K562 (cell line): Measurements from ENCODE around the gene CLEC4F. TPM values are rescaled to one million over a fixed set of nuclear protein-coding genes. Genes with fewer than 3 reads are reported as not detected.

Source experiments
- ATAC-seq: fragments of 200-7000 bp; cut with Tn5 transposase; 3 replicates; pipeline ENCODE4 v1.9.1; 2020; ENCODE audit warnings: moderate library complexity
- BruUV-seq: library from RNA; stranded (reverse); fragments of 400-500 nt; replicated peaks from 2 replicates; lab custom pipeline; 2021; lab: Mats Ljungman, UMichigan
- CTCF ChIA-PET: fragments of 300-600 bp; formaldehyde crosslinking; extraction: SDS; loops from one replicate; lab custom pipeline; 2021; ENCODE audit warnings: low intra/inter-chr PET ratio; lab: Yijun Ruan, JAX
- POLR2A ChIA-PET: fragments of 300-600, 350-650 bp; sonication (Branson Sonifier 250); formaldehyde crosslinking; extraction: SDS; loops from one replicate; lab custom pipeline; 2021; ENCODE audit warnings: antibody characterized with exemption, inconsistent platforms; lab: Yijun Ruan, JAX
- DNase-seq, 4 experiments: peaks; one replicate each; pipeline versions ENCODE4 v3.0.0 to v3.0.0-alpha.2; 2011 to 2018; ENCODE audit warnings: low spot score in 3 of 4, mixed read lengths in 3 of 4; ENCODE audit errors: extremely low read depth in 1 of 4
- FAIRE-seq: peaks from 2 replicates; lab custom pipeline; 2011; peaks lifted over from hg19 to GRCh38; lab: Jason Lieb, UNC
- H2AFZ ChIP-seq: 2 replicates; pipeline ENCODE4 v1.6.0; 2011; ENCODE audit warnings: low read depth, low read length, control low read depth, inconsistent platforms
- H3K27ac ChIP-seq: fragments of 200-600 bp; 3 replicates; pipeline ENCODE4 v1.8.0; 2011; ENCODE audit warnings: low read depth, mild to moderate bottlenecking, control low read depth, inconsistent platforms, low read length, moderate library complexity, mixed read lengths; ENCODE audit errors: extremely low read depth
- H3K27me3 ChIP-seq, 2 experiments: fragments of 300-600 bp in 1 of 2; 2 replicates in 1 of 2; 3 replicates in 1 of 2; pipeline versions ENCODE4 v1.6.0 to v1.8.0; 2011; ENCODE audit warnings: inconsistent platforms in 2 of 2, low read length in 2 of 2, mild to moderate bottlenecking in 1 of 2, mixed read lengths in 1 of 2, moderate library complexity in 1 of 2; ENCODE audit not compliant: control insufficient read depth in 2 of 2, insufficient read depth in 2 of 2
- H3K36me3 ChIP-seq: fragments of 300-600 bp; 3 replicates; pipeline ENCODE4 v1.8.0; 2011; ENCODE audit warnings: mild to moderate bottlenecking, low read length, inconsistent platforms; ENCODE audit not compliant: control insufficient read depth, insufficient read depth
- H3K4me1 ChIP-seq, 2 experiments: fragments of 200-600 bp in 1 of 2; replicated peaks in 1 of 2; 2 replicates in 1 of 2; 3 replicates in 1 of 2; pipeline versions ENCODE4 v1.5.1 to v1.8.0; 2011; ENCODE audit warnings: inconsistent platforms in 2 of 2, low read length in 2 of 2, mild to moderate bottlenecking in 1 of 2, mixed read lengths in 1 of 2, moderate library complexity in 1 of 2; ENCODE audit not compliant: control insufficient read depth in 2 of 2, insufficient read depth in 2 of 2
- H3K4me2 ChIP-seq: 2 replicates; pipeline ENCODE4 v1.6.1; 2011; ENCODE audit warnings: low read length, control low read depth, inconsistent platforms, mixed read lengths; ENCODE audit not compliant: insufficient read depth
- H3K4me3 ChIP-seq: fragments of 200-600 bp; sonication (generic), shearing (Covaris generic); 2 replicates; pipeline ENCODE4 v1.5.1; 2016; ENCODE audit warnings: control low read depth, inconsistent platforms
- H3K79me2 ChIP-seq: fragments of 200-600 bp; 3 replicates; pipeline ENCODE4 v1.8.0; 2011; ENCODE audit warnings: low read length, inconsistent platforms; ENCODE audit not compliant: control insufficient read depth, insufficient read depth
- H3K9ac ChIP-seq, 2 experiments: 2 replicates each; pipeline versions ENCODE4 v1.6.0 to v1.6.1; 2011; ENCODE audit warnings: low read depth in 2 of 2, low read length in 2 of 2, control low read depth in 1 of 2, inconsistent platforms in 1 of 2, mild to moderate bottlenecking in 1 of 2, mixed read lengths in 1 of 2; ENCODE audit not compliant: insufficient read depth in 1 of 2
- H3K9me1 ChIP-seq: one replicate; pipeline ENCODE4 v1.6.0; 2011; ENCODE audit warnings: inconsistent platforms, mild to moderate bottlenecking, low read length, moderate library complexity; ENCODE audit not compliant: control insufficient read depth, insufficient read depth
- H3K9me3 ChIP-seq: replicated peaks from 2 replicates; pipeline ENCODE4 v1.5.1; 2011; ENCODE audit warnings: low read depth, low read length, inconsistent platforms; ENCODE audit not compliant: control insufficient read depth, insufficient read depth
- H4K20me1 ChIP-seq: replicated peaks from 2 replicates; pipeline ENCODE4 v1.6.1; 2011; ENCODE audit warnings: low read length, inconsistent platforms, mixed read lengths; ENCODE audit not compliant: control insufficient read depth, insufficient read depth
- CBX8 ChIP-seq: fragments of 200-600 bp; sonication (generic); IDR thresholded peaks from 2 replicates; pipeline ENCODE4 v1.6.1; 2012; ENCODE audit warnings: borderline replicate concordance, mixed run types, low read depth, mild to moderate bottlenecking, moderate library complexity, mixed read lengths, low read length, control low read depth, inconsistent platforms; ENCODE audit not compliant: poor library complexity, severe bottlenecking; ENCODE audit errors: extremely low read depth
- EWSR1 ChIP-seq: fragments of 450-650 bp; IDR thresholded peaks from 2 replicates; pipeline ENCODE4 v1.6.1; 2018; ENCODE audit warnings: borderline replicate concordance, mild to moderate bottlenecking, low read depth, moderate library complexity; ENCODE audit not compliant: partially characterized antibody
- HMG20A ChIP-seq: fragments of 450-650 bp; formaldehyde crosslinking; conservative IDR thresholded peaks from 2 replicates; pipeline ENCODE4 v1.4.0; 2020; ENCODE audit warnings: mild to moderate bottlenecking, mixed read lengths
- PHB2 ChIP-seq: fragments of 450-650 bp; IDR thresholded peaks from 2 replicates; pipeline ENCODE4 v1.6.1; 2017; ENCODE audit warnings: low read depth
- SPI1 ChIP-seq: IDR thresholded peaks from 2 replicates; pipeline ENCODE4 v1.6.1; 2011; ENCODE audit warnings: low read depth, low read length, control low read depth, borderline replicate concordance
- YBX1 ChIP-seq: fragments of 450-650 bp; IDR thresholded peaks from 2 replicates; pipeline ENCODE4 v1.7.1; 2016; ENCODE audit warnings: mild to moderate bottlenecking
- ZNF224 ChIP-seq: sonication (generic); formaldehyde crosslinking; IDR thresholded peaks from 2 replicates; pipeline ENCODE4 v1.8.0; 2022; ENCODE audit warnings: mild to moderate bottlenecking, missing genetic modification reagents
- ZNF407 ChIP-seq: fragments of 450-650 bp; IDR thresholded peaks from 2 replicates; pipeline ENCODE4 v1.6.1; 2016; ENCODE audit warnings: low read depth
- WGBS: fragments of 100-300 bp; shearing (Covaris generic); methylation state at CpG from one replicate; pipeline ENCODE4 v1.1.6; 2016; ENCODE audit warnings: low coverage, mixed read lengths; ENCODE audit not compliant: insufficient coverage; ENCODE audit errors: missing lambda C conversion rate; 5-methylcytosine and 5-hydroxymethylcytosine counted together
- in situ Hi-C: fragments of 300-500 bp; cut with MboI; formaldehyde crosslinking; loops from 4 replicates; pipeline ENCODE4 v1.15.0; 2018; ENCODE audit warnings: inconsistent platforms, mixed read lengths
- intact Hi-C: fragments of 100-400 bp; cut with micrococcal nuclease; formaldehyde crosslinking; loops from 2 replicates; pipeline ENCODE4 v1.14.2; 2022
- polyA plus RNA-seq, 8 experiments: library from polyadenylated mRNA; depleted of rRNA in 4 of 8; stranded (reverse) in 5 of 8; unstranded in 3 of 8; fragments of >200 nt; fragmentation: Nextera tagmentation in 2 of 8; fragmentation: Illumina TruSeq in 1 of 8; extraction: Ambion mirVana in 2 of 8; extraction: Trizol in 1 of 8; gene quantifications; 2 replicates each; pipeline versions ENCODE4 v1.2.1 to v1.2.3, GENCODE V29; 2011 to 2014; ENCODE audit warnings: inconsistent platforms in 1 of 8, missing spikeins in 1 of 8
- total RNA-seq, 7 experiments: library from RNA; depleted of rRNA in 6 of 7; stranded (reverse); fragments of >200 nt in 6 of 7; fragmentation: Illumina TruSeq in 2 of 7; extraction: Trizol in 2 of 7; gene quantifications; 2 replicates each; pipeline versions ENCODE4 v1.2.1 to v1.2.3, GENCODE V29; 2011 to 2021; ENCODE audit warnings: low replicate concordance in 1 of 7

Gene CLEC4F
- total and polyA plus RNA-seq, 9 of the 15 experiments (the other 6 are each of a cell fraction or from before 2014, with no cell fraction given), result not detected

GRCh38 chr2:70829916-70830315 lies 9.5 kb upstream of the CLEC4F start:
- ChIA-PET POLR2A (interaction anchor here (1.0 to 1.1 kb wide), 2 partner anchors 10 to 32 kb away, joined by 4 read pairs; no protein-coding TSS in a partner anchor), CTCF (no interaction called here)
- Histone ChIP-seq H3K9ac (no peak overlapping the region), H3K36me3 (no peaks in the 10 kb centered on the region), H3K27me3 (peaks cover 24 to 51% of the 10 kb centered on the region in 2 experiments), H3K27ac (no peak overlapping the region), H3K9me3 (no peaks in the 10 kb centered on the region), H3K4me3 (no peak overlapping the region), H3K9me1 (no peaks in the 10 kb centered on the region), H3K4me2 (no peak overlapping the region), H3K79me2 (no peaks in the 10 kb centered on the region), H2AFZ (no peak overlapping the region), H4K20me1 (no peaks in the 10 kb centered on the region), H3K4me1 (no peaks in the 10 kb centered on the region; a peak in 1 of 5 replicates)
- in situ Hi-C loops (no loop called here), intact Hi-C loops (no loop called here)
- DNase-seq (no peak), ATAC-seq (no peak), FAIRE-seq (no peak)
- WGBS, result 0% methylated on average over 1 of the region's 1 CpG
- no TSS peak for BruUV-seq
- no peak for TF ChIP-seq EWSR1
- no peak for TF ChIP-seq SPI1
- no peak for TF ChIP-seq HMG20A
- no peak for TF ChIP-seq YBX1
- TF ChIP-seq PHB2, result no peak
- TF ChIP-seq ZNF407, result no peak
- no peak for TF ChIP-seq CBX8
- TF ChIP-seq ZNF224 (CRISPR knock-in tag), result no peak
